H1 (cell line): Measurements from ENCODE around the gene GRIA4. TPM values are rescaled to one million over a fixed set of nuclear protein-coding genes. Genes with fewer than 3 reads are reported as not detected.
"Not testable (repeated sequence)": the region's sequence is repeated elsewhere in the genome, so short reads cannot be mapped to it uniquely, and the experiment has no call there.

Experiments used
- CTCF ChIA-PET: fragments of 300-600 bp; sonication (Branson Sonifier 250); formaldehyde crosslinking; loops from one replicate; lab custom pipeline; 2021; ENCODE audit not compliant: partially characterized antibody; lab: Charles Lee
- POLR2A ChIA-PET: fragments of 300-600 bp; sonication (Branson Sonifier 250); formaldehyde crosslinking; loops from one replicate; lab custom pipeline; 2021; ENCODE audit warnings: inconsistent platforms; ENCODE audit not compliant: partially characterized antibody; lab: Charles Lee
- DNase-seq, 2 experiments: peaks; one replicate each; pipeline versions ENCODE4 v3.0.0 to v3.0.0-alpha.2; 2010 to 2022; ENCODE audit warnings: low spot score in 2 of 2, low read depth in 1 of 2, mixed read lengths in 1 of 2
- FAIRE-seq: peaks from 2 replicates; lab custom pipeline; 2011; peaks lifted over from hg19 to GRCh38; lab: Jason Lieb, UNC
- H2AFZ ChIP-seq: 2 replicates; pipeline ENCODE4 v1.8.1; 2012; ENCODE audit warnings: low read length, inconsistent platforms
- H2AK5ac ChIP-seq: 2 replicates; pipeline ENCODE4 v1.6.1; 2013; ENCODE audit warnings: low read depth, low read length
- H2BK120ac ChIP-seq: replicated peaks from 2 replicates; pipeline ENCODE3; 2013; ENCODE audit warnings: low read depth, low read length, inconsistent platforms
- H2BK12ac ChIP-seq: 2 replicates; pipeline ENCODE4 v1.6.1; 2013; ENCODE audit warnings: low read depth, low read length
- H2BK15ac ChIP-seq: 2 replicates; pipeline ENCODE4 v1.6.1; 2013; ENCODE audit warnings: low read length
- H2BK20ac ChIP-seq: 2 replicates; pipeline ENCODE4 v1.6.1; 2013; ENCODE audit warnings: low read length
- H2BK5ac ChIP-seq: 2 replicates; pipeline ENCODE4 v1.6.1; 2013; ENCODE audit warnings: low read depth, low read length
- H3K14ac ChIP-seq: 2 replicates; pipeline ENCODE4 v1.6.1; 2013; ENCODE audit warnings: inconsistent platforms; ENCODE audit not compliant: insufficient read length
- H3K18ac ChIP-seq: 2 replicates; pipeline ENCODE4 v1.6.1; 2013; ENCODE audit warnings: low read length; ENCODE audit errors: extremely low read depth
- H3K23ac ChIP-seq: 2 replicates; pipeline ENCODE4 v1.6.1; 2013; ENCODE audit warnings: inconsistent platforms; ENCODE audit not compliant: insufficient read length
- H3K23me2 ChIP-seq: 2 replicates; pipeline ENCODE4 v1.6.1; 2013; ENCODE audit warnings: low read depth, low read length
- H3K27ac ChIP-seq: 2 replicates; pipeline ENCODE4 v1.6.1; 2011; ENCODE audit warnings: low read depth, low read length, inconsistent platforms
- H3K27me3 ChIP-seq, 4 experiments: replicated peaks in 1 of 4; 1 replicate in 1 of 4; 2 replicates in 3 of 4; pipeline versions ENCODE4 v1.6.1 to v1.8.1; 2011 to 2013; ENCODE audit warnings: low read length in 3 of 4, mild to moderate bottlenecking in 3 of 4, inconsistent platforms in 2 of 4, mixed read lengths in 2 of 4, moderate library complexity in 1 of 4; ENCODE audit not compliant: control insufficient read depth in 3 of 4, insufficient read depth in 3 of 4; ENCODE audit errors: extremely low read depth in 1 of 4
- H3K36me3 ChIP-seq, 4 experiments: 2 replicates each; pipeline versions ENCODE4 v1.6.1 to v1.8.1; 2011 to 2013; ENCODE audit warnings: mild to moderate bottlenecking in 4 of 4, low read length in 3 of 4, moderate library complexity in 2 of 4, control low read depth in 1 of 4, inconsistent platforms in 1 of 4; ENCODE audit not compliant: insufficient read depth in 4 of 4, control insufficient read depth in 2 of 4
- H3K4ac ChIP-seq: replicated peaks from 2 replicates; pipeline ENCODE3; 2013; ENCODE audit warnings: low read length, low read depth, mixed read lengths, inconsistent platforms; ENCODE audit not compliant: insufficient read length
- H3K4me1 ChIP-seq, 4 experiments: replicated peaks in 1 of 4; 1 replicate in 1 of 4; 2 replicates in 3 of 4; pipeline versions ENCODE4 v1.6.1 to v1.8.1; 2011 to 2013; ENCODE audit warnings: low read length in 3 of 4, inconsistent platforms in 2 of 4, mixed read lengths in 1 of 4; ENCODE audit not compliant: insufficient read depth in 4 of 4, control insufficient read depth in 3 of 4
- H3K4me2 ChIP-seq, 2 experiments: 2 replicates each; pipeline versions ENCODE4 v1.6.1 to v1.8.1; 2011 to 2013; ENCODE audit warnings: low read depth in 2 of 2, low read length in 2 of 2, control low read depth in 1 of 2, inconsistent platforms in 1 of 2, mild to moderate bottlenecking in 1 of 2; ENCODE audit not compliant: insufficient read depth in 1 of 2
- H3K4me3 ChIP-seq, 4 experiments: fragments of 200-600, 300-600 bp in 1 of 4; sonication (generic), shearing (Covaris generic), sonication (Bioruptor Twin) in 1 of 4; 2 replicates each; pipeline versions ENCODE4 v1.5.1 to v1.8.1; 2011 to 2016; ENCODE audit warnings: low read length in 4 of 4, low read depth in 3 of 4, control low read depth in 2 of 4, inconsistent platforms in 2 of 4, mild to moderate bottlenecking in 2 of 4, mixed read lengths in 1 of 4, moderate library complexity in 1 of 4; ENCODE audit not compliant: insufficient read depth in 2 of 4; ENCODE audit errors: extremely low read depth in 1 of 4
- H3K56ac ChIP-seq: replicated peaks from 2 replicates; pipeline ENCODE3; 2013; ENCODE audit warnings: low read depth, mild to moderate bottlenecking, mixed read lengths, low read length, inconsistent platforms; ENCODE audit not compliant: insufficient read length
- H3K79me1 ChIP-seq: 2 replicates; pipeline ENCODE4 v1.6.1; 2013; ENCODE audit warnings: low read depth, low read length, control low read depth
- H3K79me2 ChIP-seq, 2 experiments: 2 replicates each; pipeline versions ENCODE4 v1.6.1 to v1.8.1; 2012 to 2013; ENCODE audit warnings: low read length in 2 of 2, mild to moderate bottlenecking in 2 of 2, inconsistent platforms in 1 of 2; ENCODE audit not compliant: insufficient read depth in 2 of 2, control insufficient read depth in 1 of 2
- H3K9ac ChIP-seq, 4 experiments: replicated peaks in 1 of 4; 1 replicate in 1 of 4; 2 replicates in 3 of 4; pipeline versions ENCODE4 v1.6.1 to v1.8.1; 2011 to 2013; ENCODE audit warnings: low read depth in 3 of 4, low read length in 3 of 4, control low read depth in 2 of 4, mild to moderate bottlenecking in 2 of 4, moderate library complexity in 2 of 4, inconsistent platforms in 1 of 4; ENCODE audit errors: extremely low read depth in 1 of 4
- H3K9me3 ChIP-seq, 2 experiments: 2 replicates each; pipeline versions ENCODE4 v1.6.1 to v1.8.1; 2012 to 2013; ENCODE audit warnings: mild to moderate bottlenecking in 2 of 2, moderate library complexity in 2 of 2, control low read depth in 1 of 2, inconsistent platforms in 1 of 2, low read depth in 1 of 2, low read length in 1 of 2, mixed read lengths in 1 of 2; ENCODE audit not compliant: insufficient read depth in 2 of 2
- H4K20me1 ChIP-seq, 2 experiments: replicated peaks in 1 of 2; 2 replicates each; pipeline versions ENCODE3 to v1.8.1; 2011 to 2013; ENCODE audit warnings: inconsistent platforms in 2 of 2, low read length in 2 of 2, mild to moderate bottlenecking in 1 of 2; ENCODE audit not compliant: insufficient read depth in 2 of 2, control insufficient read depth in 1 of 2
- H4K5ac ChIP-seq: 2 replicates; pipeline ENCODE4 v1.6.1; 2013; ENCODE audit warnings: low read length, low read depth, mixed read lengths, inconsistent platforms; ENCODE audit not compliant: insufficient read length
- H4K8ac ChIP-seq: 2 replicates; pipeline ENCODE4 v1.8.0; 2013; ENCODE audit warnings: mild to moderate bottlenecking, moderate library complexity, low read length, inconsistent platforms; ENCODE audit not compliant: insufficient read depth; ENCODE audit errors: extremely low read depth
- H4K91ac ChIP-seq: replicated peaks from 2 replicates; pipeline ENCODE3; 2013; ENCODE audit warnings: low read length, mixed read lengths, inconsistent platforms; ENCODE audit not compliant: insufficient read length
- CHD1 ChIP-seq: IDR thresholded peaks from 2 replicates; pipeline ENCODE4 v1.6.1; 2012; ENCODE audit warnings: low read depth, low read length, improper control_type of control experiment
- WGBS, 2 experiments: shearing (Covaris generic) in 1 of 2; methylation state at CpG; one replicate each; pipeline versions ENCODE4 v1.1.6 to v1.1.7; 2013 to 2015; ENCODE audit warnings: low lambda C conversion rate in 2 of 2, mixed read lengths in 2 of 2, inconsistent platforms in 1 of 2, low coverage in 1 of 2, missing lambda C conversion rate in 1 of 2; ENCODE audit not compliant: insufficient replicate concordance in 2 of 2, insufficient coverage in 1 of 2, insufficient read length in 1 of 2; ENCODE audit errors: extremely low coverage in 1 of 2, missing lambda C conversion rate in 1 of 2; 5-methylcytosine and 5-hydroxymethylcytosine counted together
- polyA plus RNA-seq, 7 experiments: library from polyadenylated mRNA; depleted of rRNA in 3 of 7; stranded (reverse) in 5 of 7; unstranded in 2 of 7; fragments of >200 nt in 5 of 7; fragments of 200-250 nt in 2 of 7; gene quantifications; 1 replicate in 5 of 7; 2 replicates in 1 of 7; 4 replicates in 1 of 7; pipeline versions ENCODE4 v1.2.1 to v1.2.3, GENCODE V29; 2011 to 2013; ENCODE audit warnings: missing spikeins in 2 of 7, mixed read lengths in 2 of 7
- total RNA-seq: library from RNA; stranded (reverse); fragmentation: NEBNext Ultra II Directional; extraction: Animal tissue kit (Norgen Biotek cat#: 25700); gene quantifications from 2 replicates; pipeline ENCODE4 v1.2.1, GENCODE V29; 2021

GRIA4 gene
- total and polyA plus RNA-seq, 2 of the 8 experiments (the other 6 are each of a cell fraction or from before 2014, with no cell fraction given), result 12.5 to 21.8 TPM

GRCh38 chr11:105878510-105878909 is 268.6 kb downstream of the GRIA4 start:
- ChIA-PET CTCF (interaction anchor here (0.6 to 1.4 kb wide), 2 partner anchors 16 to 32 kb away, joined by 3 to 8 read pairs; no protein-coding TSS in a partner anchor), POLR2A (interaction anchor here (1.1 kb wide), 1 partner anchor 10 kb away, joined by 3 read pairs; no protein-coding TSS in a partner anchor)
- Histone ChIP-seq H3K79me2 (no peaks in the 10 kb centered on the region), H4K5ac (no peak overlapping the region), H3K9ac (no peak overlapping the region), H2AK5ac (no peak overlapping the region), H3K4me3 (no peak overlapping the region), H2BK12ac (no peak overlapping the region), H3K9me3 (no peaks in the 10 kb centered on the region), H2BK15ac (no peak overlapping the region), H2BK5ac (no peak overlapping the region), H2BK120ac (no peak overlapping the region), H4K91ac (no peak overlapping the region), H3K79me1 (no peaks in the 10 kb centered on the region), H3K18ac (no peak overlapping the region), H4K8ac (no peak overlapping the region), H3K4me1 (no peaks in the 10 kb centered on the region), H3K27me3 (no peaks in the 10 kb centered on the region), H2AFZ (no peak overlapping the region), H3K14ac (no peak overlapping the region), H3K4ac (no peak overlapping the region), H2BK20ac (no peak overlapping the region), H3K23me2 (no peaks in the 10 kb centered on the region), H3K36me3 (no peaks in the 10 kb centered on the region), H3K4me2 (no peak overlapping the region), H4K20me1 (no peaks in the 10 kb centered on the region), H3K23ac (no peak overlapping the region), H3K56ac (no peak overlapping the region), H3K27ac (no peak overlapping the region)
- WGBS, 2 experiments, result 93% methylated on average over 3 of the region's 3 CpGs; no CpG with 5 or more reads in 1 of the 2 experiments
- FAIRE-seq, result no peak
- no peak for DNase-seq
- TF ChIP-seq CHD1, result no peak

- H3K9me3 ChIP-seq, H3K4me1 ChIP-seq, H2BK120ac ChIP-seq, H2BK5ac ChIP-seq, H3K14ac ChIP-seq, H3K18ac ChIP-seq, H2BK20ac ChIP-seq, H4K91ac ChIP-seq, H4K5ac ChIP-seq, H2BK15ac ChIP-seq, H3K27ac ChIP-seq, H2BK12ac ChIP-seq, H4K20me1 ChIP-seq, H2AFZ ChIP-seq, H3K56ac ChIP-seq, H3K79me2 ChIP-seq, H3K4ac ChIP-seq, H3K79me1 ChIP-seq, H3K4me2 ChIP-seq, H3K27me3 ChIP-seq, H3K4me3 ChIP-seq, H3K23me2 ChIP-seq, H3K9ac ChIP-seq, DNase-seq, H2AK5ac ChIP-seq, H3K36me3 ChIP-seq, FAIRE-seq, H3K23ac ChIP-seq, H4K8ac ChIP-seq: not testable (repeated sequence)
- ChIA-PET CTCF (interaction anchor here (1.4 kb wide), 1 partner anchor 16 kb away, joined by 8 read pairs; no protein-coding TSS in a partner anchor), POLR2A (interaction anchor here (1.1 kb wide), 1 partner anchor 10 kb away, joined by 3 read pairs; no protein-coding TSS in a partner anchor)
- WGBS, 2 experiments, result 95% methylated on average over 4 of the region's 5 CpGs; no CpG with 5 or more reads in 1 of the 2 experiments
These were observed 269.1 kb downstream of the GRIA4 start for GRCh38 chr11:105878927-105879326.
